ENCODE measurements around the gene DES.

- no peak for TF ChIP-seq POLR2A (IDR thresholded peaks at IDR 0.05; ENCODE audit: low read depth, low read length)
- no peak for TF ChIP-seq POU2F2 (IDR thresholded peaks at IDR 0.05; ENCODE audit: low read depth, low read length)
- no peak for TF ChIP-seq POLR2AphosphoS5 (IDR thresholded peaks at IDR 0.05; ENCODE audit: low read depth, low read length)
- TF ChIP-seq TAF1 (IDR thresholded peaks at IDR 0.05; ENCODE audit: low read depth, low read length) = no peak
- TF ChIP-seq PAX5 (IDR thresholded peaks at IDR 0.05; ENCODE audit: insufficient read depth, low read length, severe bottlenecking) = no peak
- TF ChIP-seq SPI1 (IDR thresholded peaks at IDR 0.05; ENCODE audit: low read depth, low read length) = no peak
Observed at GRCh38 chr2:219405958-219406860, 12.0 kb upstream of the DES start.

All from GM12891 (cell line).